Limb (tissue), 2 donors: ENCODE data around the gene RBMS1.

Source experiments
- DNase-seq, 2 donors: peaks; one replicate each; pipeline ENCODE4 v3.0.0-alpha.2; 2016; ENCODE audit errors: extremely low spot score in 2 of 2

Gene RBMS1

GRCh38 chr2:160225722-160226121, 267.9 kb downstream of the RBMS1 start:
- DNase-seq = no peak

GRCh38 chr2:160224507-160224906, 269.1 kb downstream of the RBMS1 start:
- DNase-seq = no peak

DNA sequence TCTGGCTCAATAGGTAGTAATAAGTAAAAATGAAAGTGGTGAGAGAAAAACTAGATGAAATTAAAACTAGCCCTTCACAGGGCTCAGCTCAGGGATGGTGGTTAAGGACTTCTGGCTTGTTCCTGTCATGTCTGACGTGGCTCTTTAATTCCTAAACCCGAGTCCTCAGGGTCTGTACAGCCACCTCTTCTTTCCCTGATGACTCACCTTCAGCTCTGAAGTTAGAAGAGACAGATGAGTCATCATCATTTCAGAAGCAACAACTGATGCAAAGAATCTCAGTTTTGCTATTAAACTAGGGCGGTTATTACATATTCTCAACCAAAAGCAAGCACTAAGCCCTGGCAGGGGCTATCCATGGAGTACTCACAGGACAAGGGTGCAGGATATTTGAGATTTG, 269.5 kb downstream of the RBMS1 start:
- no peak for DNase-seq

DNA sequence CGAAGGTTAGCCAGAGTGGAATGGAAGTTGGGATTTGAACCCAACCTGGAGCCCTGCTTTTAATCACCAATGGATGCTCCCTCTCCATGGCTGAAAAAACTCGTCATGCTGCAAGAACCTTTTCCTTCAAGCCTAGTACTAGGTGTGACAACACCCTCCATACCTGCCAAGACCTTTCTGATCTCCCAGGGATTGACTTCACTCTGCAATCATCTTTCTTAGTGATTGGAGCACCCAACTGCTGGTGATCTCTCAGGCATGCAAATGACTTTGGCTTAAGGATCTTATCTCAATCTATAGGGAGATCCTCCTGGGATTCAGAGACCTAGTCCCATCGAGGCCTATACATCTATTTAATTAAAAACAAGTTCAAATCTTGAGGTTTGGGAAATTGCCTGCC, 270.0 kb downstream of the RBMS1 start:
- DNase-seq = no peak

- no peak for DNase-seq
Observed at GRCh38 chr2:160222546-160223283, 270.9 kb downstream of the RBMS1 start.
